D721Med (cell line): ENCODE data around the gene FILIP1.

Source experiments
- DNase-seq: peaks from one replicate; pipeline ENCODE4 v3.0.0; 2011; ENCODE audit warnings: low spot score; ENCODE audit not compliant: insufficient read length
- FAIRE-seq: peaks from 2 replicates; lab custom pipeline; 2011; peaks lifted over from hg19 to GRCh38; lab: Jason Lieb, UNC
- TF ChIP-seq, protein P1 (sequence below): IDR thresholded peaks from 2 replicates; pipeline ENCODE4 v1.5.1; 2012; ENCODE audit warnings: mild to moderate bottlenecking, control low read depth; ENCODE audit not compliant: insufficient read depth; ENCODE audit errors: missing control alignments

Gene FILIP1

DNA sequence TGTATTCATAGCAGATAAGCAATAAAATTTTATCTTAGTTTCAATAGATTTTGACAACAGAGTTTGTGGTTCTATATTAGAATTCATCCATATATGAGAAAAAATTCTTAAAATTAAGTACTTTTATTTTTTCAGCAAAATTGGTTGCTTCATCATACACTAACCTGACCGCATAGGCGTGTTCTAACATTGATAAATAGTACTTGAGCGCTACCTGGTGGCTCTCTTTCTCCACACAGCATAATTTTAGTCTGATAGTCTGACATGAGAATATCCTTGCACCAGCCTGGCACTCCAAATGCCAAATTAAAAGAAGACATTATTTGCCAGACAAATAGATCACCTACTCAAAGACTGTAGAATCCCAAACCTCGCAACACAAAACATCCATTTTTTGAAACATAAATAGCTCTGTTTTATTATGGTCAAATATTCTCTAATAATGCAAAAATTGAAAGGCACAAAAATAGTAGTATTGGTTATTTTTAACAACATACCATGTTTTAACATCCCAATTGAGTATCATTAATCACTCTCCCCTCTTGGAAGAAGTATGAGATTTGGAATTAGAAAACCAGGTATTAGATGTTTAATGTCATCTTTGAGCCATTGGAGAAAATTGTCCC is 33.0 kb upstream of the FILIP1 start:
- no peak for DNase-seq
- FAIRE-seq, result peak; percentile 88
- TF ChIP-seq, protein P1, sequence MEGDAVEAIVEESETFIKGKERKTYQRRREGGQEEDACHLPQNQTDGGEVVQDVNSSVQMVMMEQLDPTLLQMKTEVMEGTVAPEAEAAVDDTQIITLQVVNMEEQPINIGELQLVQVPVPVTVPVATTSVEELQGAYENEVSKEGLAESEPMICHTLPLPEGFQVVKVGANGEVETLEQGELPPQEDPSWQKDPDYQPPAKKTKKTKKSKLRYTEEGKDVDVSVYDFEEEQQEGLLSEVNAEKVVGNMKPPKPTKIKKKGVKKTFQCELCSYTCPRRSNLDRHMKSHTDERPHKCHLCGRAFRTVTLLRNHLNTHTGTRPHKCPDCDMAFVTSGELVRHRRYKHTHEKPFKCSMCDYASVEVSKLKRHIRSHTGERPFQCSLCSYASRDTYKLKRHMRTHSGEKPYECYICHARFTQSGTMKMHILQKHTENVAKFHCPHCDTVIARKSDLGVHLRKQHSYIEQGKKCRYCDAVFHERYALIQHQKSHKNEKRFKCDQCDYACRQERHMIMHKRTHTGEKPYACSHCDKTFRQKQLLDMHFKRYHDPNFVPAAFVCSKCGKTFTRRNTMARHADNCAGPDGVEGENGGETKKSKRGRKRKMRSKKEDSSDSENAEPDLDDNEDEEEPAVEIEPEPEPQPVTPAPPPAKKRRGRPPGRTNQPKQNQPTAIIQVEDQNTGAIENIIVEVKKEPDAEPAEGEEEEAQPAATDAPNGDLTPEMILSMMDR, result peak; percentile 92

DNA sequence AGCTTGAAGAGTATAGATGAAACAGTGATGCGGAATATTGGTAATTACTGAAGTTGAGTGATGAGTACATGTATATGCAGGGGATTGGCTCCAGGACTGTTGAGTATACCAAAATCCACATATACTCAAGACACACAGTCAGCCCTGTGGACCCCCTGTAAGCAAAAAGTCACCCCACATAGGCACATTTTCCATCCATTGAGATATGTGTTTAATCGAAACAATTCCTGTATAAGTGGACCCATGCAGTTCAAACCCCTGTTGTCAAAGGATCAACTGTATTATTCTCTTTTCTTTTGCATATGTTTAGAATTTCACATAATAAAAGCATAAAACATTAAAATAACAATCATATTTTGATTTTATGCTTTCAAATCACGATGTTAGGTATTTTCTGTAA is 32.1 kb upstream of the FILIP1 start:
- TF ChIP-seq, protein P1, result no peak
- FAIRE-seq (no peak), DNase-seq (no peak)

DNA sequence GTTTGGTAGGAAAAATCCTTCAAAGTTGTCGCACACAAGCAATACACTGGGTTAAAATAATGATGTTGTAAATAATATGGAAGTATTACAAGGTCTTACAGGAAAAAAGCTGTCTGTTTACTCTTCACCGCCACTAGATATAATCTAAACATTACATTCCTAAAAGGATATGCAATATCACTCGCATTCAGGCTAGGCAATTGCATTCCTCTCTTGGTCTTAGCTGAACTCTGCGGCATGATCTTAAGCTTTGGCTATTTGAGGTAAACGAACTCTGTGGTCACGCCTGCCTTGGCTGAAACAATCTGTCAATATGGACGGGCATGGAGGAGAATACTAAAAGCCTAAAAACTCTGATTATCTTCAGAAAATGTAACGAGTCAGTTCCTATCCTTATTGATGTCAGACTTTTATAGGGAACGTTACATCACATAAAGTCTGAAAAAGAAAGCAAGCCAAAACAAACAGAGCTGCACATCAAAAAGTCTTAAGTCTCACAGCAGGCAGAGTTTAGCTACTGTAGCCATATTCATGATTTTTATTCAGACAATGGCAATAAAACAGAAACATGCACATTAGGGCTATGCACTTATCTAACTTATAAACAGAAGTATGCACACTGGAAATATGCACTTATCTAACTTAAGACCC is 30.8 kb upstream of the FILIP1 start:
- FAIRE-seq (peak; percentile 29), DNase-seq (no peak)
- TF ChIP-seq, protein P1, result no peak

DNA sequence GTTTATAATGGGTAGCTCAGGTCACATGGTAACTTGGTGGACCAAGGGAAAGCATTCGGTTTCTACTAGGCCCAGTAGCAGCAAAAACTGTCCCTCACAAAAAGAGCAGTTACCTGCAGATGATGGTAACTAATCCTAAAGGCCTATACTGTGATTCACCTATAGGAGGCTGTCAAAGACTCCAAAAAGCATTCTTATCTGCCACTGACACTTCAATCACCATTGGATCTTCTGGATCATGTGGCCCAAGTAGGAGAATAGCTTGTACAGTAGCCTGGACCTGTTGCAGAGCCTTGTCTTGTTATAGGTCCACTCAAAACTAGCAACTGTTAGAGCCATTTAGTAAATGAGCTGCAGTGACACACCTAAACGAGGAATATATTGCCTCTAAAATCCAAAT is 23.2 kb upstream of the FILIP1 start:
- FAIRE-seq (no peak), DNase-seq (no peak)
- TF ChIP-seq, protein P1, result no peak

DNA sequence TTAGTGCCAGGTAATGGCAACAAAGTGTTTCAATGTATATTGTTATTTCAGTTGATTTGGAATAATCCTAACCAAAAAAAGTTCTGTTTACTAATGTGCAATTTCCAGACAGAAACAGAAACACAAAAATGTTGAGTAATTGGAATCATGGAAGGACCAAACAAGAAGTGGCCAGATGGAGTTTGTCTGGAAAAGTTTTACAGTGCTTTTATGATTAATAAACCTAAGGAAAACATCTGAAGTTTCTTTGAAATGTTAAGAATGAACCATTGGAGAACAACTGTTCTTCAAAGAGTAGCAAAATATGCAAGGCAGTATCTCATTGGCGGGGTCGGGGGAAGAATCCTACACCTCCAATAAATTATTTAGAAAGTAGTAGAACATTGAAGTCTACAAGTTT is 19.0 kb upstream of the FILIP1 start:
- TF ChIP-seq, protein P1, result no peak
- DNase-seq (no peak), FAIRE-seq (no peak)

DNA sequence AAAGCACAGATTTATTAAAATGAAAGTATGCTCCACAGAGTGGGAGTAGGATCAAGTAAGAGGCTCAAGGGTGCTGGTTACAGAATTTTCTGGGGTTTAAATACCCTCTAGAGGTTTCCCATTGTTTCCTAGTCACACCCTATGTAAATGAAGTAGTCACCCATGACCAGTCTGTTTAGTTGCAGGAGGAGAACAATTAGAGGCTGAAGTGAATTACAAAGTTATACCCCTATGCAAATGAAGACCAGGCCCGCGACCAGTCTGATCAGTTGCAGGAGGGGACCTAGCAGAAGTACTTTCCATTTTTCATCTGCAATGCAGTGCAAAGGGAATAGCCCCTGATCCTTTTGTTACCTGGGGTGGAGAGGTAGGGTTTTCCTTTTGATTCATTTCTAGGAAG is 11.8 kb upstream of the FILIP1 start:
- TF ChIP-seq, protein P1, result no peak
- FAIRE-seq, result no peak
- no peak for DNase-seq

DNA sequence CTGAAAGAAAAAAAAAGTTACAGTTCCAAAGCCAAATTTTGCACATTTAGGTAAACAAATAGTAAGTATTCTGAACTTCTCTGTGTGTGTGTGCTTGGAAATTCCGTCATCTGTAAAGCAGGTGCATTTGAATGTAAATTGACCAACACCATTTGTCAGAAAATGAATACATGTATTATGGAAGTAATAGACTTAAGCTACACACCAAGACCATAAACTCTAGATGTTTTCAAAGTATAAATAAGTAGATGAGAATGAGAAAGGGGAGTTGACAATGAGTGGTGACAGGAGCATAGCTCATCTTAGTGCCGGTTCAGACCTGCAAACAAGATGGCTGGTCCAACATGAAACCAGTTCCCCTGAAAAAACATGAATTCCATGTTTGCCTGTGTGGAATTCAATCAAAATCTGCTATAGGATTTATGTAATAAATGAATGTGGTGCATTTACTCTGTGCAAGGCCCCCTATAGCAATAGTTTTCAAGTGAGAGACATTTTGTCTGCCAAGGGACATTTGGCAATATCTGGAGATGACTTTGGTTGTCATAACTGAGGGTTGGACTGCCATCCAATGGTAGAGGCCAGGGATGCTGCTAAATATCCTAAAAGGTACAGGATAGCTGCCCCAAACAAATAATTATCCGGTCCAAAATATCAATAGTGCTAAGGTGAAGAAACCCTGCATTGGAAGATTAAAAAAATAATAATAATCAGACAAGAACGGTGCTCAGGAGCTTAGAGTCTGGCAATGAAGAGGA is 11.0 kb upstream of the FILIP1 start:
- FAIRE-seq (no peak), DNase-seq (no peak)
- TF ChIP-seq, protein P1, result peak; percentile 5
